ENCODE measurements around the gene SCAMP4.

DNA sequence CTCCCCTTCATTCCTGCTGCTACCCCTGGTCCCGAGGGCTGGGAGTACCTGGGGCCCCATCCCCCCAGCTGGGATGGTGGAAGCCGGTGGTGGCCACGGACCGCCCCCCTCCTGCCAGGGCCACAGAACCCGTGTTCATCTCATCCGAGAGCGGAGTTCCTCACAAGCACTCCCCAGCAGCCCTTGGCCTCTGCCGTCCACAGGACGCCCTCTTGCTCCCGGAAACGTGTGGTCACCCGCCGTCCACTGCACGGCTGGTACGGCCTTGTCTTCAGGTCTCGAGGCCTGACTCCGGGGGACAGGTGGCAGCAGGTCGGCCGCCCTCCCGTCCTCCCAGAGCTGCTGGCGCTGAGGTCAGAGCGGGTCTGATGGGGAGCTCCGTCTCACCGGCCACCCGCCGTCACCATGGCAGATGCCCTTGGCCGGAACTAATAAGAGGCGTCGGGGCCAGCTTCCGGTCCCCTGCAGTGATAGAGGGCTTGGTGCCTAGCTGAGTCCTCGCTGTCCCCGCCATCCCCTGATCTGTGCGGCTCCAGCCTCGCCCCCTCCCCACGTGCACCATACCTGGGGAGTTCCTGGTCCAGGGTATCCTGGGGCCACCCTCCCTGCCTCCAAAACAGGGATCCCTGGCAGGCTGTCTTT, 19.2 kb downstream of the SCAMP4 start:
- TF ChIP-seq, protein P1, sequence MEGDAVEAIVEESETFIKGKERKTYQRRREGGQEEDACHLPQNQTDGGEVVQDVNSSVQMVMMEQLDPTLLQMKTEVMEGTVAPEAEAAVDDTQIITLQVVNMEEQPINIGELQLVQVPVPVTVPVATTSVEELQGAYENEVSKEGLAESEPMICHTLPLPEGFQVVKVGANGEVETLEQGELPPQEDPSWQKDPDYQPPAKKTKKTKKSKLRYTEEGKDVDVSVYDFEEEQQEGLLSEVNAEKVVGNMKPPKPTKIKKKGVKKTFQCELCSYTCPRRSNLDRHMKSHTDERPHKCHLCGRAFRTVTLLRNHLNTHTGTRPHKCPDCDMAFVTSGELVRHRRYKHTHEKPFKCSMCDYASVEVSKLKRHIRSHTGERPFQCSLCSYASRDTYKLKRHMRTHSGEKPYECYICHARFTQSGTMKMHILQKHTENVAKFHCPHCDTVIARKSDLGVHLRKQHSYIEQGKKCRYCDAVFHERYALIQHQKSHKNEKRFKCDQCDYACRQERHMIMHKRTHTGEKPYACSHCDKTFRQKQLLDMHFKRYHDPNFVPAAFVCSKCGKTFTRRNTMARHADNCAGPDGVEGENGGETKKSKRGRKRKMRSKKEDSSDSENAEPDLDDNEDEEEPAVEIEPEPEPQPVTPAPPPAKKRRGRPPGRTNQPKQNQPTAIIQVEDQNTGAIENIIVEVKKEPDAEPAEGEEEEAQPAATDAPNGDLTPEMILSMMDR (IDR thresholded peaks at IDR 0.05; ENCODE audit: low read depth, low read length): no peak
- TF ChIP-seq EZH2phosphoT487 (IDR thresholded peaks at IDR 0.05; ENCODE audit: low read depth): no peak

Data from OCI-LY3 (cell line).